ENCODE results near the gene IQCH. TPM values are rescaled to one million over a fixed set of nuclear protein-coding genes. Genes with fewer than 3 reads are reported as not detected.
"Not testable (repeated sequence)": the region's sequence is repeated elsewhere in the genome, so short reads cannot be mapped to it uniquely, and the experiment has no call there.

Gene IQCH
- total RNA-seq, 2 experiments from 2014 or later = 1.2 to 1.7 TPM

DNA sequence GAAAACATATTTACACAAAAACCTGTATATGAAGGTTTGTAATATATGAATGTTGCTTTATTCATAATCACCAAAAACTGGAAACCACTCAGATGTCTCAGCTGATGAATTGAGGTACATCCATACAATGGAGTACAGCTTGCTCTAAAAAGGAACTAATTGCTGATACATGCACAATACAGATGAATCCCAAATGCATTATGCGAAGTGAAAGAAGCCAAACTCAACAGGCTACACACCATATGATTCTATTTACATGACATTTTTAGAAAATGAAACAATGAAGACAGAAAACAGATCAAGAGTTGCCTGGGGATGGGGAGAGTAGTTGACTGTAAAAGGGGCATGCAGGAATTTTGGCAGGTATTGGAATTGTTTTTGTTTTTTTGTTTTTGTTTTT lies 95.5 kb downstream of the IQCH start:
- TF ChIP-seq, protein P1, sequence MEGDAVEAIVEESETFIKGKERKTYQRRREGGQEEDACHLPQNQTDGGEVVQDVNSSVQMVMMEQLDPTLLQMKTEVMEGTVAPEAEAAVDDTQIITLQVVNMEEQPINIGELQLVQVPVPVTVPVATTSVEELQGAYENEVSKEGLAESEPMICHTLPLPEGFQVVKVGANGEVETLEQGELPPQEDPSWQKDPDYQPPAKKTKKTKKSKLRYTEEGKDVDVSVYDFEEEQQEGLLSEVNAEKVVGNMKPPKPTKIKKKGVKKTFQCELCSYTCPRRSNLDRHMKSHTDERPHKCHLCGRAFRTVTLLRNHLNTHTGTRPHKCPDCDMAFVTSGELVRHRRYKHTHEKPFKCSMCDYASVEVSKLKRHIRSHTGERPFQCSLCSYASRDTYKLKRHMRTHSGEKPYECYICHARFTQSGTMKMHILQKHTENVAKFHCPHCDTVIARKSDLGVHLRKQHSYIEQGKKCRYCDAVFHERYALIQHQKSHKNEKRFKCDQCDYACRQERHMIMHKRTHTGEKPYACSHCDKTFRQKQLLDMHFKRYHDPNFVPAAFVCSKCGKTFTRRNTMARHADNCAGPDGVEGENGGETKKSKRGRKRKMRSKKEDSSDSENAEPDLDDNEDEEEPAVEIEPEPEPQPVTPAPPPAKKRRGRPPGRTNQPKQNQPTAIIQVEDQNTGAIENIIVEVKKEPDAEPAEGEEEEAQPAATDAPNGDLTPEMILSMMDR (IDR thresholded peaks at IDR 0.05) = no peak
- no peak for ATAC-seq
- Mint-ChIP-seq H3K36me3 (ENCODE audit: low read depth) (peaks cover 4% of the 10 kb centered on the region), H3K9me3 (peaks cover 18% of the 10 kb centered on the region), H3K27ac (no peak overlapping the region), H3K27me3 (peaks cover 8% of the 10 kb centered on the region), H3K4me1 (ENCODE audit: low read depth) (no peaks in the 10 kb centered on the region), H3K4me3 (no peak overlapping the region)
- intact Hi-C loops (cut with micrococcal nuclease) = no loop called here
- ChIA-PET POLR2A (no interaction called here), CTCF (no interaction called here)
- no peak for DNase-seq

DNA sequence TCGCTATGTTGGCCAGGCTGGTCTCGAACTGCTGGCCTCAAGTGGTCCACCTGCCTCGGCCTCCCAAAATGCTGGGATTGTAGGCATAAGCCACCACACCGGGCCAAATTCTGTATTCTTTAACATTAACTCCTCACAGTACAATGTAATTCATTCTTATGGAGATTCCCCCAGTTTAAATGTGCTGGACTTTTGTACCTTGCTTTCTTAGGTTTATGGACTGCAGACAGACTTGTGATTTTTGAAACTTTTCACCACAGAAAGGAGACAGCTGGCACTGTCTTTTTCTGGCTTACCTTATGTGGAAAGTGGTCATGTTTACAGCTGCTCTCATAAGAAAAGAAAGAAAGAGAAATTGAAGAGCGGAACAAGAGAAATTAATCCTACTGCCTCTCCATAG lies 103.8 kb downstream of the IQCH start:
- no peak overlapping the region for H3K27ac Mint-ChIP-seq
- intact Hi-C loops (cut with micrococcal nuclease) = no loop called here
- DNase-seq (no peak), ATAC-seq (no peak)
- TF ChIP-seq, protein P1 (IDR thresholded peaks at IDR 0.05) = no peak
- H3K27me3 Mint-ChIP-seq = peaks cover 4% of the 10 kb centered on the region
- H3K4me3 Mint-ChIP-seq = no peak overlapping the region
- H3K4me1 Mint-ChIP-seq (ENCODE audit: low read depth) = no peaks in the 10 kb centered on the region
- ChIA-PET POLR2A (no interaction called here), CTCF (no interaction called here)
- no peaks in the 10 kb centered on the region for H3K36me3 Mint-ChIP-seq (ENCODE audit: low read depth)
- peaks cover 1% of the 10 kb centered on the region for H3K9me3 Mint-ChIP-seq

DNA sequence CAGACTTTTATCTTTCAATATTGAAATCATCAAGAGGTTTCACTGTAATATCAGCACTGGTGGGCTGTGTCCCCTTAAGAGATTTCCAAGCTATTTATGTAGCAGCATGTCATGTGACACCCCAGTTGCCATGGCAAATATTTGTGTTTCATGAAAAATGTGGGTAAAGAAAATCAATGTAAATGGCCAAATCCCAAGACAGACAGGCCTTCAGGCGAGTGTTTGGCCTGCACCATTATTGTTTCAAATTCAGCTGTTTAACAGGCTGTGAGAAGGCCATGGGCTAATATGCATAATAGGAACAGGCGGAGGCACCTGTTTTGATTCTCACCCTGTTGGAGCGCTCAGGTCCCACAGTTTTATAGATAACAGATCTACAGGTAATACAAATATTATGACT lies 104.2 kb downstream of the IQCH start:
- H3K9me3 Mint-ChIP-seq = no peaks in the 10 kb centered on the region
- no peaks in the 10 kb centered on the region for H3K4me1 Mint-ChIP-seq (ENCODE audit: low read depth)
- H3K36me3 Mint-ChIP-seq (ENCODE audit: low read depth) = no peaks in the 10 kb centered on the region
- H3K27ac Mint-ChIP-seq = no peak overlapping the region
- H3K4me3 Mint-ChIP-seq = no peak overlapping the region
- POLR2A ChIA-PET = no interaction called here
- intact Hi-C loops (cut with micrococcal nuclease) = no loop called here
- DNase-seq = no peak
- H3K27me3 Mint-ChIP-seq = peaks cover 4% of the 10 kb centered on the region
- CTCF ChIA-PET = no interaction called here
- no peak for ATAC-seq
- TF ChIP-seq, protein P1 (IDR thresholded peaks at IDR 0.05) = no peak

DNA sequence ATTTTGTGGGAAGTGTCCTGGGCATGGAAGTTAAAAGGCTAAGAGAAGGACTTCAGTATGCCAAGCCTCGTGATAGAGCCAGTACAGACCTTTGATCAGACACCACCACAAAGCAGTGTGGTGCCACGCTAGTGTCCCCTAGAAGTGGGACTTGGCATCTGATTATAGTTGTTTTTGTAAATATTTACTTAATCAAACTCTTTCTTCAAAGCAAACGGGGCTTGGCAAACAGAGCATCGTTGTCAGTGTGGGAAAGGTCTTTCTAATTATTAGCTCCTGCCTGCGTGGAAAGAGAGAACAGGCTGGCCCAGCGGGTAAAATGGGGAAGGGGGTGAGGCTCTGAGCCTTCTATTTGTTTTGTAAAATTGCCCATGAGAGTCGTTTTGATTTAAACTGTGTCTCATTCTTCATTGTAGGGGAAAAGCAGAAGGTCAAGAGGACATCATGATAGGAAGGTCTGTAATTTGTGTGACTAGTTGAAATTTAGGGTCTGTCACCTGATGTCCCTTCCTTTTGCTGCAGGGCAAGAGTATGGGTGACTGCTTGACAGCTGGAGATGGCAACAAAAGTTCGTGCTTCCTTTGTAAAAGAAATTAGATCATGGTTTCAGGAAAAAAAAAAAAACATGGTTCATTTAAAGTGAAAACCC lies 105.0 kb downstream of the IQCH start:
- intact Hi-C loops (cut with micrococcal nuclease) = loop anchor here (5.0 kb wide), 1 partner anchor 1268 kb away; no protein-coding TSS in a partner anchor
- ChIA-PET CTCF (no interaction called here), POLR2A (interaction anchor here (0.9 kb wide), 1 partner anchor 25 kb away, joined by 3 read pairs; no protein-coding TSS in a partner anchor)
- Mint-ChIP-seq H3K27me3 (peaks cover 1% of the 10 kb centered on the region), H3K9me3 (no peaks in the 10 kb centered on the region), H3K27ac (no peak overlapping the region), H3K4me1 (ENCODE audit: low read depth) (no peaks in the 10 kb centered on the region), H3K36me3 (ENCODE audit: low read depth) (no peaks in the 10 kb centered on the region), H3K4me3 (no peak overlapping the region)
- ATAC-seq (no peak), DNase-seq (no peak)
- TF ChIP-seq, protein P1 (IDR thresholded peaks at IDR 0.05) = no peak

DNA sequence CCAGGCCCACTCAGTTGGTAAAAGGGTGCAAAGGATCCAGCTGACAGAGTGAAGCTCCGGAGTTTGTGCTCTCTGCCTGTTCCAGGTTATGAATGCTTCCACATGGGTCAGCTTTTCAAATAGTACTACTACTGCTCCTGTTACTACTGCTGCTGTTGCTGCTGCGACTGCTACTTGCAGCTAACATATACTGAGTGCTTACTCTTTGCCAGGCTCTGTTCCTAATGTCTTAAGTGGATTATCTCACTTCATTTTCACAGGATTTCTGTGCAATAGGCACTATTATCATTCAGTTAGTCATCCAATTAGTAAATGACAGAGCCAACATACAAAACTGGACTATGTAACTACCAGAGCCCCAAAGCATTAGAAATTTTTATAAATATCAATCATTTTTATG lies 106.5 kb downstream of the IQCH start:
- Mint-ChIP-seq H3K36me3 (ENCODE audit: low read depth) (no peaks in the 10 kb centered on the region), H3K9me3 (no peaks in the 10 kb centered on the region), H3K4me3 (no peak overlapping the region), H3K27ac (no peak overlapping the region), H3K4me1 (ENCODE audit: low read depth) (no peaks in the 10 kb centered on the region), H3K27me3 (peaks cover 1% of the 10 kb centered on the region)
- intact Hi-C loops (cut with micrococcal nuclease) = loop anchor here (5.0 kb wide), 1 partner anchor 1266 kb away; no protein-coding TSS in a partner anchor
- POLR2A ChIA-PET = no interaction called here
- no peak for DNase-seq
- CTCF ChIA-PET = interaction anchor here (1.0 kb wide), 1 partner anchor 96 kb away, joined by 3 read pairs; no protein-coding TSS in a partner anchor
- ATAC-seq = no peak
- TF ChIP-seq, protein P1 (IDR thresholded peaks at IDR 0.05) = no peak

DNA sequence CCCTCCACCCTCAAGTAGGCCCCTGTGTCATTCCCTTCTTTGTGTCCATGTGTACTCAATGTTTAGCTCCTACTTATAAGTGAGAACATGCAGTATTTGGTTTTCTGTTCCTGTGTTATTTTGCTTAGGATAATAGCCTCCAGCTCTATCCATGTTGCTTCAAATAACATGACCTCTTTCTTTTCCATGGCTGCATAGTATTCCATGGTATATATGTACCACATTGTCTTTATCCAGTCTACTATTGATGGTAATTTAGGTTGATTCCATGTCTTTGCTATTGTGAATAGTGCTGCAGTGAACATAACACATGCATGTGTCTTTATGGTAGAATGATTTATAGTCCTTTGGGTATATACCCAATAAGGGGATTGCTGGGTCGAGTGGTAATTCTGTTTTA lies 109.1 kb downstream of the IQCH start:
- H3K36me3 Mint-ChIP-seq (ENCODE audit: low read depth); DNase-seq; ATAC-seq; H3K4me3 Mint-ChIP-seq; H3K9me3 Mint-ChIP-seq; POLR2A ChIA-PET; H3K4me1 Mint-ChIP-seq (ENCODE audit: low read depth); H3K27ac Mint-ChIP-seq; H3K27me3 Mint-ChIP-seq: not testable (repeated sequence)
- CTCF ChIA-PET = interaction anchor here (0.9 kb wide), 1 partner anchor 15 kb away, joined by 3 read pairs; no protein-coding TSS in a partner anchor
- intact Hi-C loops (cut with micrococcal nuclease) = loop anchor here (5.0 kb wide), 1 partner anchor 1264 kb away; no protein-coding TSS in a partner anchor
